HK-2 (cell line): ENCODE data around the gene GRK5.
A peak's percentile ranks its signal among the peaks of the same experiment; 100 is the strongest.

Source experiments
- DNase-seq: peaks from one replicate; pipeline ENCODE4 v3.0.0-alpha.2; 2018; ENCODE audit not compliant: unreplicated experiment

GRK5 gene

DNA sequence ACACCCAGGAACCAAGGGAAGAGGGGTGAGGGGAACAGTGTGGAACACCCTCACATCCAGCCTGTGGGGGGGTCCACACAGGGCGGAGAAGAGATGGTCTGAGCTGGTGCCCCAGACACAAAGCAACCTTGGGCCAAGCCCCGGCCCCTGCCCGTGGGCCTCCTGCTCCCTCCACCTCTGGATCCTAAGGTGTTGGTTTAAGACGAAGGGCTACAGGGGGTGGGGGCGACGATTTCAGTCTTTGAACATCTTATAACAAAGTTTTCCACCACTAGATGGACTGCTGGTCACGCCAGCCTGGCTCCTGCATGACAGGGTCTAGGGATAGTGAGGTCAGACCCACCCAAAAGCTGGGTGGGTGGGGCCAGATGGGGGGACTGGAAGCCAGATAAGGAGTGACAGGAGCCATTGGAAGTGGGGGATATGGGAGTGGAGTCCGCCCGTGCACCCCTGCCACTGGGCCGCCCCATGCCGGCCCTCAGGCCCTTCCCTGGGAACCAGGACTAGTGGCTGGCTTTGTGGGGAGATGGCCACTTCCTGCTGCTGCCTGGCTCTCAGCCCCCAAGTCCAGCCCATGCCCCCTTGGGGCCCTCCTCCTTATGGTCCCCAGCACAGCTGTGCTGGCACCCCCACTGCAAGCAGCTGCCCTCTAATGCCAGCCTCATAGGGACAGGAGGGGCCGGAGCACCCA, 236.7 kb downstream of the GRK5 start:
- DNase-seq = no peak

- no peak for DNase-seq
Observed at GRCh38 chr10:119444866-119445265, 237.5 kb downstream of the GRK5 start.

GRCh38 chr10:119445311-119445934, 238.1 kb downstream of the GRK5 start:
- peak; percentile 89 for DNase-seq

GRCh38 chr10:119445935-119446317, 238.6 kb downstream of the GRK5 start:
- DNase-seq = no peak

DNA sequence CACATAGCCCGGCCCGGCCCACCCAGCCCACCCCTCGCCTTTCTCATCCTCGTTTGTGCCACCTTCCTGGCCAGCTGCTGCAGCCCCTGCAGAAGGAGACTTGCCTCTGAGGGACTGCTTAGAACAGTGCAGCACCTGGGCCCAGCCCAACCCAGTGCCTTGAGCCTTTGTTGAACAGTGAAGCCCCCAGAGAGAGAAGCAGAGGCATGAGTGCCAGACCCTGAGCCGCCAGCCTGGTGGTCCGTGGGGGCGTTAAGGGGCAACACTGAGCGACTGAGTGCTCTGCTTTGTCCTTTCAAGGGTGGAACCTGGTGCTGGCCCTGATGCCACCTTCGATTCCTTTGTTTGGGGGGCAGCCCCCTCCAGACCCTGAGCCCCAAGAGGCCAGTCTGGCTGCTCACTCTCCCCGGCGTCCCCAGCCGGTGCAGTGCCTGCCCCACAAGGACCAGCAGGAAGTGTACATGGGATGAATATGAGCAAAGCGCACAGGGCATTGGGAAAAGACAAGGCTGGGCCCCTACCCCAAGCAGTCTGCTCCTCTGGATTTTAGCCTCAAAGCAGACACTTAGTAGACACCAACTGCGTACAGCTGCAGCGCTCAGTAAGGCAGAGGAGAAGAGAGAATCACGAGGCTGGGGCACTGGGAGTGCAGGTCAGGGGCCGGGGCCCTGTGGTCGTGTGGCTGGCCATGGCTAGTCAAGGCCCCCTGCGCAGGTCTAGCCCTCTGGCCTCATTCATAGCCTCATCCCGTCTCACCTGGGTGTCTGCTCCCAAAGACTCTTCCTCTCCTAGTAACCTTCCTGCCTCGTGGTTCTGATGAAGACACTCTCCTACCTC, 239.3 kb downstream of the GRK5 start:
- DNase-seq = no peak

DNA sequence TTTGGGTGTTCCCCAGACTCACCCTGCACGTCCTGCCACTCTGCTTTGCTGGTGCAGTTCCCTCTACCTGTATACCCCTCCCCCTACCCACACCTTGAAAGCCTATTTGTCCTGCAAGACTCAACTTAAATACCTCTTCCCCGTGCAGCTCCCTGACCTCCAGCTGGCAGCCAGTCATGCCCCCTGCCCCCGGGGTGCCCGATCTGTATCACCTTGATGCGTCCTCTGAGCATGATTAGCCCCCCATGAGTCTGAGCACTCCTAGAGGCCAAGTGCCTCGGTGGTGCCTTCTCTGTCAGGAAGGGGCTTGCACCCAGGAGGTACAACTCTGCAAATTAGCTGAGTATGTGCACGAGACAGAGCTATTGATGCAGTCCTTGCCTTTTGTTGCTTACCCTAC, 240.1 kb downstream of the GRK5 start:
- DNase-seq = no peak

DNA sequence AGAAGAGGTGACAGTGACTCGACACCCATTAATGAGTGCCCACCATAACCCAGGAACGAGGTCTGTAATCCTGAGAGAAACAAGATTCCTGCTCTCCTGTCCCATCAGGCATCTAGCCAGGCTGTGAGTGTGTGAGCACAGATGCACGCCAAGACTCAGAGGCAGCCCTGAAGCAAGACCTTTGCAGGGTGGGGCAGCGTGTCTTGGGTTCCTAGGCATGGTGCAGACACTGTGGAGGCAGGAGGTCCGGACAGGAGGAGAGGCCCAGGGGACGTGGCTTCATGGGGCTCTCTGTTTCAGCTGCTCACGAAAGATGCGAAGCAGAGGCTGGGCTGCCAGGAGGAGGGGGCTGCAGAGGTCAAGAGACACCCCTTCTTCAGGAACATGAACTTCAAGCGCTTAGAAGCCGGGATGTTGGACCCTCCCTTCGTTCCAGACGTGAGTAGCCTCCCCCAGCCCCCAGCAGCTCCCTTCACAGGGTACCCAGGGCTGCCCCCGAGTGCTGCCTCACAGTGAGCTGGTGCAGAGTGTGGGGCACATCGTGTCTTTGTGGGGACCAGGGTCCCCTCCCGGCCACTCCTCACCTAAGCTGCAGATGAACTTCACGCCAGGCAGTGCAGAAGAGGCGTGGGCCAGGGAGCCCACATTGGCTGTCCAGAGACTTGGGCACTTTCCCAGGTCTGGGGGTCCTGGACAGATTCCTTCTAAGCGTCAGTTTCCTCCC, 240.6 kb downstream of the GRK5 start:
- no peak for DNase-seq

- no peak for DNase-seq
Observed at GRCh38 chr10:119448628-119449584, 241.5 kb downstream of the GRK5 start.

DNA sequence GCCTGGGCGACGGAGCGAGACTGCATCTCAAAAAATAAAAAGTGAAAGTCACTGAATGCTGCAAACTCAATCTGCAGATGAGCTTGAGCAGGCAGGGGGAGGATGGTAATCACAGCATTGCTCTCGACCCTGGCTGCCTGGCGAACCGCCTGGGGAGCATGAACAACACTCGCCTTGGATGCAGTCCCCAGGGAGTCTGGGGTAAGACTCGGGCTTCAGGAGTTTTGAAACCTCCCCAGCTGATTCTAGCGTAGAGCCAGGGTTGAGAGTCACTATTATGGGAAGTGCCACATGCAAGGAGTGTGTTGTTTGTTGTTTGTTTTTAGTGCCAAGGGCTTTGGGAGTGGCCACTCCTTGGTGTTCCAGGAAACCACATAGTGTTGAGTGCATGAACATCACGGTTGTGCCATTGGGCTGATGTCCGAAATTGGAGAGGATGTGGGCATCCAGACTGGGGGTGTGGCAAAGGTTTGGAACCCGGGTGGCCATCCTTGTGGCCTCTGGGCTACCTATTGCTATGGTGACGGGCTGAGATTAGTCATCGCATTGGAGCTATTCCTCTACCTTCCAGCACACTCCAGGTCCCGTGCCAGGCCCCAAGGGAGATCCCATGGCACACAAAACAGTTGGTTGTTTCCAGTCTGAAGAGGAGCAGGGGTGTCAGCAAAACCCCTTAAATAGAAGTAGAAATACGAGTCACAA, 242.5 kb downstream of the GRK5 start:
- no peak for DNase-seq

DNA sequence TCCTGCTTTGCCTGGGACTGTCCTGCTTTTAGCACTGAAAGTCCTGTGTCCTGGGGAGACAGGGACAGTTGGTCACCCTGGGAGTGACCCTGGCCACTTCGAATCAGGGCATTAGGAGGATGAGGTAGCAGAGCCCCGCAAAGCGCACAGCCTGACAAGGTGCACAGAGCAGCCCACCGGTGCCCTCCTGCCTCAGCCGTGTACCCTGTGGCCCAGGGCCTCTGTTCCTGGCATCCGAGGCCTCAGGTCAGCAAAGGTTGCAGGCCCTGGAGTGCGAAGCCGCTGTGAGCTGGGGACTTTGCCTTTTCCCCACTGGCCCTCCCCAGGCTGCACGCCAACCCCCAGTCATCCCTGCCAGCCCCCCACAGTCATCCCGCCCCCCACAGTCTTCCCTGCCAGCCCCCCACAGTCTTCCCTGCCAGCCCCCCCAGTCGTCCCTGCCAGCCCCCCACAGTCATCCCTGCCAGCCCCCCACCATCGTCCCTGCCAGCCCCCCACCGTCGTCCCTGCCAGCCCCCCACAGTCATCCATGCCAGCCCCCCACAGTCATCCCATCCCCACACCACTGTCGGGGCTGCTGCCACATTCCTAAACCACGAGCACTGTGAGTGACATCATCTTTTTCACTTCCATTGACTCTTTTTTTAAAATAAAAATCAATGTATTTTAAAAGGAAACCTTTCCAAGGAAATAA, 243.4 kb downstream of the GRK5 start:
- DNase-seq = no peak

- DNase-seq = no peak
Observed at GRCh38 chr10:119451300-119451896, 244.0 kb downstream of the GRK5 start.

GRCh38 chr10:119452396-119452795, 245.0 kb downstream of the GRK5 start:
- DNase-seq = no peak

DNA sequence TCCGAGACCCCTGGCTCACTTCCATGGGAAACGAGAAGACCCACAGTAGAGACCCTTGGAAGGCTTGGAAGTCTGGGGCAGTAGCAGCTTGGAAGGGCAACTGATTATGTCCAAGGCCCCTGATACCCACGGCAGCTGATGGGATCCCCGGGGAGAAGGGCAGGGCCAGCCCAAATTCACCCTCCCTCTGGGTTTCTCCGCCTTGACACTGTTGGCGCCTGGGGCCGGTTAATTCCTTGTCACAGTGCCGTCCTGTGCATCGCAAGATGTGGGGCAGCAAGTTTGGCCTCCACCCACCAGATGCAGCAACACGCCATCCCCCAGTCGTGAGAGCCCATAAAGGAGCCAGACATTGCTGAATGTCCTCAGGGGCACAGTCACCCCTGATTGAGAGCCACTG, 245.9 kb downstream of the GRK5 start:
- no peak for DNase-seq

GRCh38 chr10:119454316-119454715, 246.9 kb downstream of the GRK5 start:
- no peak for DNase-seq

- no peak for DNase-seq
Observed at GRCh38 chr10:119454990-119455389, 247.6 kb downstream of the GRK5 start.

DNA sequence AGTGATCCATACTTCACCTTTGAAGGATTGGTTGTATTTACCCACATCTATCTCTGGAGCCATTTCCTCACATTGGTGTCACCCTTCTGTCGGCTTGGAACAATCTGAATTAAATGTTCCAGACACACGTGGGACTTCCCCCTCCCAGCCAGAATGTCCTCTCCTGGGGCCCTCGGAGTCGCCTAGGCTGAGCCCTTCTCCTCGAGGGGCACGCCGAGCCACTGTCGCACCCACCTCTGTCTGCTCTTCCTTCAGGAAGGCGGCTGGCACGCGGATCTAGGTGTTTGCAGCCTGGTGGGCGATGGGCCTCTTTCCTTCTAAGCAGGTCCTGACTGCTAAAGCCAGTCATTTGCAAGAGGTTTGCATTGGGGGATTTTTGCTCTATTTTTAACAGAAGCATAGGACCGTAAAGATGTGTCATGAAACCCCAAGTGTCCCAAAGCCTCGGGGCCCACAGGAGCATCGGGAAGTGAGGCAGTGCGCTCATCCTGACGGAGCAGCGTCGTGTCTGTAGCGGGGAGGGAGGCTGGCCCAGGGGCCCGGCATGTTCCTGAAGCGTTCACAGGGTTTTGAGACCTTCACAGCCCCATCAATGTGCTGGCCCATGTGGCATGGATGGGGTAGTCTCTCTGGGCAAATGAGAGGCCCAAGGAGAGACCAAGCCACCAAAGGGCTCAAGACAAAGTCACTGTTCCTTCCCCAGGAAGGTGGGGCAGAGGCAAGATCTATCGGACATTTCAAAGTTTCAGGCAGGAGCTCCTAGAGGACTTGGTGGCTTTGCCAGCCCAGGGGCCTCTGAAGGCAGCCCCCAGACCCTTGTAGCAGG, 248.5 kb downstream of the GRK5 start:
- no peak for DNase-seq

- no peak for DNase-seq
Observed at GRCh38 chr10:119456435-119456810, 249.1 kb downstream of the GRK5 start.

DNA sequence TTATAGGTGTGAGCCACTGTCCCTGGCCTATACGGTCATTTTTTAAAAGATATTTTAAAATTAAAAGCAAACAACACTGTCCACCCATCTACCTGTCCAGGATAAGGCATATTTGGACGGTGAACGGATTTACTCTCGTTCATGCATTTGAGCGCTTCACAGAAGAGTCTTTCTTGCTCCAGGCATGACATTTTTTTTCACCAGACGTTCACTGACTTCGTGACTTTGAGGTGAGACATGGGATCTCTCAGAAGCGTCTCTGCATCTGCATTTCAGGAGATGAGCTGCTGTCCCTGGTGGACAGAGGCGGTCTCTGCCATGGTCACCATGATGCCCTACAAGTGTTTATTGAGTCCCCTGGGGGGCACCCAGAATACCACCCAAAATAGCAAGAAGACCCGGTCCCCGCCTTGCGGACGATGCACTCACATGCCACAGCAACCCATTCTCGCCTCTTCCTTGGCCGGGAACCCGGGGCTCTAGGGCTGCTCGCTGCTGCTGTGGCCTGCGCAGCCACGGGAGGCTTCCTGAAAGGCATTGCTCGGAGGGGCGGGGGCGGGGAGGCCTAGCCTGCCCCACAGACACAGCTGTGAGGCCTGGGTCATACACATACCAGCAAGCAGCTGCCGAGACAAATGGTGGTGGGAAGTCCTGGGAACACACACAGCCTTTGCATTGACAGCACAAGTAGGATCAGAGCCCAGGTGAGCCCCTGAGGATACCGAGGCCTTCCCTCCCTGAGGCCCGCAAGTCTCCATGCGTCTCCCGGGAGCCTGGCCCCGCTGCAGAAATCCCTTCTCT, 250.8 kb downstream of the GRK5 start:
- DNase-seq = no peak
